Stimulated activated effector memory CD8-positive, alpha-beta T cell treated with anti-CD3 and anti-CD28 coated beads, Interleukin-12 subunit alpha, Interleukin-12 subunit beta, amount 100 ng/mL, for 72 hours (primary cell): Measurements from ENCODE around the gene UBE2Q2.
"Not testable (repeated sequence)": the region's sequence is repeated elsewhere in the genome, so short reads cannot be mapped to it uniquely, and the experiment has no call there.

Source experiments
- ATAC-seq: fragments of 150-1000 bp; cut with Tn5 transposase; 2 replicates; pipeline ENCODE4 v1.10.0; 2021
- DNase-seq, 2 donors: peaks; one replicate each; pipeline ENCODE4 v3.0.0; 2021 to 2022; ENCODE audit warnings: low spot score in 2 of 2
- H3K27ac Mint-ChIP-seq: one replicate; pipeline ENCODE4 v1.8.0; 2022; ENCODE audit warnings: mild to moderate bottlenecking, mixed read lengths
- H3K36me3 Mint-ChIP-seq: one replicate; pipeline ENCODE4 v1.8.0; 2022; ENCODE audit warnings: mild to moderate bottlenecking, mixed read lengths
- H3K4me1 Mint-ChIP-seq: one replicate; pipeline ENCODE4 v1.8.0; 2022; ENCODE audit warnings: mixed read lengths
- H3K4me3 Mint-ChIP-seq: one replicate; pipeline ENCODE4 v1.8.0; 2022; ENCODE audit warnings: mild to moderate bottlenecking, mixed read lengths
- H3K9me3 Mint-ChIP-seq: one replicate; pipeline ENCODE4 v1.8.0; 2022; ENCODE audit warnings: mixed read lengths

The UBE2Q2 gene

DNA sequence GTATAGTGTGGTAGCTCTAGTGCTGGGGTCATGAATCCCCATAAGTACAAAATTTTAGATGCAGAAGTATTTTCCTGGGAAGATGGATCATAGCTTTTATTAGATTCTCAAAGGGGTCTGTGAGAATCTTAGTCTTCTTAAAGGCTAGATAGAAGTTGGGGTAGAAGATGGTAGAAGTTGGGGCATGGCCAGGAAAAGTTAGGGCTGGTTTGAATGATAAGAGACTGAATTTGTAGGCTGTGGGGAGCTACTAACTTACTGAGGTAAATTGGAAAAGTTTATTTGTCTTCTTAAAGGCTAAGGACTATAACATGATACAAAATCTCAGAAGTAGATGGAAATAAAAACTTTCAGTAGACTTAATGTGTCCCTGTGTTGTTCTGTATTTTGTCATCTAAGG is 1.6 kb upstream of the UBE2Q2 start:
- H3K4me3 Mint-ChIP-seq = no peak overlapping the region
- ATAC-seq (no peak), DNase-seq (no peak)
- peaks cover 24% of the 10 kb centered on the region for H3K4me1 Mint-ChIP-seq
- H3K9me3 Mint-ChIP-seq = no peaks in the 10 kb centered on the region
- no peak overlapping the region for H3K27ac Mint-ChIP-seq
- H3K36me3 Mint-ChIP-seq = peaks cover 18% of the 10 kb centered on the region

DNA sequence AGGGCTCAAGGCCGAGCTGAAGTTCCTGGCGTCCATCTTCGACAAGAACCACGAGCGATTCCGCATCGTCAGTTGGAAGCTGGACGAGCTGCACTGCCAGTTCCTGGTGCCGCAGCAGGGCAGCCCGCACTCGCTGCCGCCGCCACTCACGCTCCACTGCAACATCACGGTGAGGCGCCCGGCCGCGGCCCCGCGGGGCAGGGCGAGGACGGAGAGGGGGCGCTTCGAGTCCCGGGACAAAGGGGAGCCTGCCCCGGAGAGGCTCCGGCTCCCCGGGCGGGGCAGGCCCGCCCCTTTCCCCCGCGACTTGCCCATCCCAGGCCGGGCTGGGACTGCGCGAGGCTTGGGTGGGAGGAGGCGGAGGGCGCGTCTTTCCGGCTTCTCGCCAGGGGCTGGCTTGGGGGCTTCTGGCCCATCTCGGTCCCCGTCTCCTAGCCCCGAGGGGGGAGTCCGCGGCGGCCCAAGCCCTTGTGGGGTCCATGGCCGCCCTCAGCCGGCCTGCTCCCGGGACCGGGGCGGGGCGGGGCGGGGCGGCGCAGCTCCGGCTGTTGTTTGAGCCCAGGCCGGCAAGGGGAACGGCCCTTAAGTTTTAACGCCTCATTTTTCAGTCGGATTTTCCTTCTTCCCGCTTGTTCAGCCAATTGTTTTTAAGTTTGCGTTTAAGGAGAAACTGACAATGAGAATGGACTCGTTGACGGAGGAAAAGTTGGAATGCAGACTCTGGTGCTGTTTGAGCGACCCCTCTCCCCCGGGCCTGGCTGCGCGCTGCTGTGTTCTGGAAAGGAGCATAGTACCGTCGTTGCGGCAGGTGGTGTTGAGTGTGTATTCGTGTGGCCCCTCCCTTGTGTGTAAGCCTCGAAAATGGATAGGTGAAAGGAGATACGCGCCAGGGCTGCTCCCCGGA is 683 bp downstream of the UBE2Q2 start:
- H3K9me3 Mint-ChIP-seq = no peaks in the 10 kb centered on the region
- peaks cover 23% of the 10 kb centered on the region for H3K36me3 Mint-ChIP-seq
- peak; percentile 72 for ATAC-seq
- DNase-seq = peak; percentile 42 to 83
- peak overlapping the region; percentile 91 for H3K4me3 Mint-ChIP-seq
- peak overlapping the region; percentile 90 for H3K27ac Mint-ChIP-seq
- peaks cover 31% of the 10 kb centered on the region for H3K4me1 Mint-ChIP-seq

DNA sequence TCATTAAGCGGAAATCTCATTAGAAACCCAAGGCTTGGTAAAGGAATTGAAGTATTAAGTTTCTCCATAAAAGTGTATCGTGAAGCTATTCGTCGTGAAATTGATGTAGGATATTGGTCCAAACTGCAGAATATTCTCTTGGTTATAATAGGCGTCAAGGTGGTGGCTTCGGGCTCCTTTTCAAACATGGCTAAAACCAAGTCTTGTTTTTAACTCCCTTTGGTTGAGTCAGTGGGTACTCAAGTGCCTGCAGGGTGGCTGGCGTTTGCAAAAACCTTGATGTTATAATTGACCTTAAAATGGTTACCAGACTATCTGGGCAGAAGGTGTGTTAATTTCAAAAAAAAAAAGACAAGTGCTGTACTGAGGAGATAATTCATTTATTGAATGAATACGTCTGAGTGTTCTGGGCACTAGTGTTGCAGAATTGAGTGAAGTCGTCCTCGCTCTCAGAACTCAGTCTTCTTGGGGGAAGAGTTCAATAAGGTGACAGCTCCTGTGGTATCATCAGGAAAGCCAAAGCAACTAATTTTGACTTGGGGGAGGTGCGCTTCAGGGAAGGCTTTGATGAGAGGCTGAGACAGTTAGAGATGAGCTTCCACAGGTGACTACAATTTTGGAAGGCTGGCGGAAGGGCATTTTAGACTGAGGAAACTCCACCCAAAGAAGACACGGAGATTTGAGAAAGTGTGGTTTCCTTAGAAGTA is 1.5 kb downstream of the UBE2Q2 start:
- peaks cover 23% of the 10 kb centered on the region for H3K36me3 Mint-ChIP-seq
- ATAC-seq (no peak), DNase-seq (no peak)
- peak overlapping the region; percentile 90 for H3K27ac Mint-ChIP-seq
- H3K4me3 Mint-ChIP-seq = peak overlapping the region; percentile 91
- H3K9me3 Mint-ChIP-seq = no peaks in the 10 kb centered on the region
- H3K4me1 Mint-ChIP-seq = peaks cover 31% of the 10 kb centered on the region

DNA sequence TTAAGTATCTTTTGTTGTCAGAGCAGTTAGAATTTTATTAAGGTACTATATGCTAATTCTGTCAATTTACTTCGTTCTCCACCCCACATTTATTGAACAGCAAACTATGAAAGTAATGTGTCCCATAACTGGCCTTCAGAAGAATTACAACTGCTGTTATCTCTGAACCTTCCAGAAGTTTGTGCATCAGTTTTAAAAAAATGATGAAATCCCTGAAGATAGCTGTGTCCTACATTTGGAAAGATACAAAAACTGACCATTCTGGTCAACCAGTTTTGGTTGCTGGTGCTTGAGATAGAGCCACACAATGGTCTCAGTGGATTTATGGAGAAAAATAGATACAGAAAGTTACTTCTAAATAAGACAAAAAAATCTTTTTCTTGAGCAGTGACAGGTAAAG is 5.9 kb downstream of the UBE2Q2 start:
- Mint-ChIP-seq H3K4me3 (no peak overlapping the region), H3K36me3 (peaks cover 21% of the 10 kb centered on the region), H3K9me3 (no peaks in the 10 kb centered on the region), H3K4me1 (peaks cover 46% of the 10 kb centered on the region), H3K27ac (no peak overlapping the region)
- ATAC-seq (no peak), DNase-seq (no peak)

DNA sequence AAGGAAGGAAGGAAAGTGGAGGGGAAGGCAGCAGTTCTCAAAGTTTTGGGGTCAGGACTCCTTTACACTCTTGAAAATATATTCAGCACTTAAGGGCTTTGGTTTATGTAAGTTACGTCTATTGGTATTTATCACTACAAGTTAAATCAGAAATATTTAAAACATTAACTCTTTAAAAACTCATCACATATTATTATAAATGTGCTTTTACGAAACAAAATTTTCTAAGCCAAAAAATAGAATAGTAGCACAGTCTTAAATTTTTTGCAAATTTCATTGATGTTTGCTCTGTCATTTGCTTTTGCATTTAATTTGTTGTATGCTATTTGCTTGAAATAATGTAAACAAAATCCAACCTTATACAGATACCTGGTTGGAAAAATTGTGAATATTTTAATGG is 7.5 kb downstream of the UBE2Q2 start:
- ATAC-seq (no peak), DNase-seq (no peak)
- no peak overlapping the region for H3K27ac Mint-ChIP-seq
- no peak overlapping the region for H3K4me3 Mint-ChIP-seq
- no peaks in the 10 kb centered on the region for H3K9me3 Mint-ChIP-seq
- peaks cover 31% of the 10 kb centered on the region for H3K4me1 Mint-ChIP-seq
- peaks cover 28% of the 10 kb centered on the region for H3K36me3 Mint-ChIP-seq

DNA sequence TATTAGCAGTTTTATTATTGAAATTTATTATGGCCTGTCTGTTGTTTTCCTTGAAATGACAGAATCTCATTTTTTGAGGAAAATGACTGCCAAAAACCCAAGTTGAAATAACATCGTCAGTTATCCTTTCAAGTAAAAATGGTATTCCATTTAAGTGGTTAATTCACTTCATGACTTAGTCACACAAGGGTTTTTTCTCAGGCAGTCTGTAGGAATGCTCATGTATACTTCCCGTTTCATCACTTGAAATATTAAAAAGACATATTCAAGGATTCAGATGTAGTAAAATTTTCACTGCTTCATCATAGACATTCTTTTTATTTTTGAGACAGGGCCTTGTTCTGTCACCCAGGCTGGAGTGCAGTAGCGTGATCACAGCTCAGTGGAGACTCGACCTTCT is 8.3 kb downstream of the UBE2Q2 start:
- H3K27ac Mint-ChIP-seq, H3K4me3 Mint-ChIP-seq, DNase-seq, ATAC-seq, H3K9me3 Mint-ChIP-seq: not testable (repeated sequence)
- H3K36me3 Mint-ChIP-seq = peaks cover 28% of the 10 kb centered on the region
- H3K4me1 Mint-ChIP-seq = peaks cover 28% of the 10 kb centered on the region

DNA sequence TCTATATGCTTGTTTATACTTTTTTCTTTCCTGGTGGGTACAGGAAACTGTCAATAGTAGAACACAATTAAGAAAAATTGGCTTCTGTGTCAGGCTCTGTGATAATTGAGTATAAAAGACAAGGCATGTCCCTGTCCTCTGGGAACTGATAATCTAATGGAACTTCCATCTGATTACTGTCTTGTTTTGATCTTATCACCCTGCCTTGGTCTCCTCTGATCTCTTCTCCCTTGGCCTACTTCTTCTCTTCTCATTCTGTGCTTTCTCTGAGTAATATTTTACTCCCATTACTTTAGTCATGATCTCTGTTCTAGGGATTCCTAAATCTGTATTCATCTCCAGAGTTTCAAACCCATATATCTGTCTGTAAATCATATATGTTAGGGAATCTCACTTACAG is 14.6 kb downstream of the UBE2Q2 start:
- Mint-ChIP-seq H3K36me3 (peaks cover 57% of the 10 kb centered on the region), H3K4me1 (peaks cover 21% of the 10 kb centered on the region), H3K9me3 (no peaks in the 10 kb centered on the region), H3K4me3 (no peak overlapping the region), H3K27ac (no peak overlapping the region)
- DNase-seq (no peak), ATAC-seq (no peak)

DNA sequence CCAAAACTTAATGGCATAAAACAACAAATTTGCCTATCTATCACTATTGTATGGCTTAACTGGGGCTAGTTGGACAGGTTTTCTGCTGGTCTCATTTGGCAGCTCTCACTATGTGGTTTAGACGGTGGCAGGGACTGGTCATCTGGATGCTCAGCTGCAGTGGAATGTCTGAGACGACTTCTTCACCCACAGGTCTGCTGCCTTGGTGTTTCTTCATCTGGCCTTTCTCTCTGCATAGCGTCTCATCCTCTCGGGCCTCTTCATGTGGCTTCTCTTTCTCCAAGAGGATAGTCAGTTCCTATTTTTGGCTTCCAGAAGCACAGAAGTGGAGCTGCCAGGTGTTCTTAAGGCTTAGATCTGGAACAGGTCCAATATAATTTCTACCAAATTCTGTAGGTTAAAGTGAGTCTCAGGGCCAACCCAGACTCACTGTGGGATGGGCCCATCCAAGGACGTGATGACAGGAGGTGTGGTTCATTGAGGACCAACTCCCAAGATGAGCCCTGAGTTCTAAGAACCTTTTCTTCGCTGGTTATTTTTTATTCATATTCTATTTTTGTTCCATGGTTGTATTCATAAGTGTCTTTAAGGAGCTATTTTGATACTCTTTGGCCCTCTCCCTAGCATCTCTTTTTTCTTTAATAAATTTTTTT is 18.6 kb downstream of the UBE2Q2 start:
- no peak overlapping the region for H3K4me3 Mint-ChIP-seq
- H3K4me1 Mint-ChIP-seq = peaks cover 34% of the 10 kb centered on the region
- DNase-seq (no peak), ATAC-seq (no peak)
- no peaks in the 10 kb centered on the region for H3K9me3 Mint-ChIP-seq
- H3K27ac Mint-ChIP-seq = no peak overlapping the region
- H3K36me3 Mint-ChIP-seq = peaks cover 47% of the 10 kb centered on the region

DNA sequence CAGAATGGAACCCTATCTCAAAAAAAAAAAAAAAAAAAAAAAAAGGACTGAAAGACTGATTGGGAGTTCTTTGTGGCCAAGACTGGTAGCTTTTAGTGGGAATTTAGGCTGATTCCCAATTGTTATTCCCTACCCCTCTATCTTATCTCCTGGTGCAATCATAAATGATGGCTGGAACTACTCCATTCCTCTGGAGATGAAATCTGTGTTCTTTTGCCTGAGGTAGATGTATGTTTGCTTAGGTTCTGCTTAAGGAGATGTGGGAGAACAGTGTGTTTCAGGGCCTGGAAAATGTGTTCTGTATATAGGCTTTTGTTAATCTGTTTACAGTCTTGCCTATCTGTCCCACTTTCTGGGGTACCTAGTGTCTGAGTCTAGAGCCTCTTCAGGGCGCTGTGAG is 19.5 kb downstream of the UBE2Q2 start:
- ATAC-seq (no peak), DNase-seq (no peak)
- Mint-ChIP-seq H3K4me1 (peaks cover 40% of the 10 kb centered on the region), H3K27ac (no peak overlapping the region), H3K36me3 (peaks cover 42% of the 10 kb centered on the region), H3K9me3 (no peaks in the 10 kb centered on the region), H3K4me3 (no peak overlapping the region)

DNA sequence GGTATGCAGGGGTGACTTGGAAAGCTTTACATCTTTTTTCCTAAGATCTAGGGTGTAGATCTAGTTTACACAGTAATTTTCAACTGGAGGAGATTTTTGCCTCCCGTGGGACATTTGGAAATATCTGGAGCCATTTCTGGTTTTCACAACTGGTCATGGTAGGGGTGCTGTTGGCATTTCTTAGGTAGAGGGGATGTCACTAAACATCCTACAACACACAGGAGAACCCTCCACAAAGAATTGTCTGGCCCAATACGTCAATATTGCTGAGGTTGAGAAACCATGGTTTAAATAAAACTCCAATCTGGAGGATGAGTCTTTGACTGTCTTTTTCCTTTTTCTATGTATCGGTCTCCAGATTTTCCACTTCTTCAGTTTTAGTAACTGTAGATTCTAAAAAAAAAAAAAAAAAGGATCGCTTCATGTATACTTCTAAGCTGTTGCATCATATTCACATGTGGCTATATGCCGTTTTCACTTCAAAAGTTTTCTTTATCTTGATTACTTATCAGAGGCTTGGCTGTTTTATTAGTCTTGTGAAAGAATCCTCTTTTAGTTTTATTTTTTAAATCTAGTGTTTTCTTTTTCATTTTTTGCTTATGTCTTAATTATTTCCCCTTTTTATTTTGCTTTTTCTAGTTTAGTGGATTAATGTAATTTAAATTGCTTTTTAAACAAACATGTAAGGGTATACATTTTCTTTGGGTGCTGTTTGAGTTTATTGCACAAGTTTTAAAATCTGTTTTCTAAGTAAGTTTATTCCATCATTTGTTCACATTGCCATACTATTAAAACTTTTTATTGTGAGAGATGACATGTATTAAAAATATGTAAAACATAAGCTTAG is 21.2 kb downstream of the UBE2Q2 start:
- H3K4me1 Mint-ChIP-seq = peaks cover 27% of the 10 kb centered on the region
- peaks cover 47% of the 10 kb centered on the region for H3K36me3 Mint-ChIP-seq
- no peak overlapping the region for H3K4me3 Mint-ChIP-seq
- H3K9me3 Mint-ChIP-seq = no peaks in the 10 kb centered on the region
- DNase-seq = no peak
- peak overlapping the region; percentile 20 for H3K27ac Mint-ChIP-seq
- ATAC-seq = no peak

DNA sequence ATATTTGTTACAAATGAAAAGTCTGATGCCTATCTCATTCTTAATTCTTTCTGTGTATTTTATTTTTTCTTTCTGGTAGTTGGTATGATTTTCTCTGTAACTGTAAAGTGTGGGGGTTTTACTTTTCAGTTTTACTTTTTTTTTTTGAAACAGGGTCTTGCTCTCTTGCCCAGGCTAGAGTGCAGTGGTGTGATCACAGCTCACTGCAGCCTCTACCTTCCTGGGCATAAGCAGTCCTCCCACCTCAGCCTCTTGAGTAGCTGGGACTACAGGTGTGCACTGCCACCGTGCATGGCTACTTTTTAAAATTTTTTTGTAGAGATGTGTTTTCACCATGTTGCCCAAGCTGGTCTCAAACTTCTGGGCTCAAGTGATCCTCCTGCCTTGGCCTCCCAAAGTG is 22.8 kb downstream of the UBE2Q2 start:
- peaks cover 45% of the 10 kb centered on the region for H3K36me3 Mint-ChIP-seq
- not testable (repeated sequence) for ATAC-seq

DNA sequence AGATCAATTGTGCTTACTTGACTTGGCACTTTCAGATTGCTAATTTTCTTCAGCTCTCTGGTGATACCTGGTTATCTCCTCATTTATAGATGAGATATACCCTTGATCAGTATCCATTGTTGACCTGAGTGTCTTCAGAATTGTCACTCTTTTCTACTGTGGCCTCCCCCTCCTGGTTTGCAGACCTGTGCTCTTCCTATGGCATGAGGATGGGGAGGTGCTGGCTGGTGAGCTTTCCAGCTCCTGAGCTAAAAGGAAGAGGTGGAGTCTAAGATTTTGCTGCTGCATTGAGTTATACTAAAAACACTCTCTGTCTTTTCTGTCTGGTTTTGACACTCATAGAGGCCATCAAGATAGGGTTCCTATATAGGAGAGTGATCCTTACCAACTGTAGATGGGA is 23.7 kb downstream of the UBE2Q2 start:
- ATAC-seq (no peak), DNase-seq (no peak)
- Mint-ChIP-seq H3K4me1 (peaks cover 31% of the 10 kb centered on the region), H3K27ac (peak overlapping the region; percentile 50), H3K4me3 (no peak overlapping the region), H3K9me3 (no peaks in the 10 kb centered on the region), H3K36me3 (peaks cover 46% of the 10 kb centered on the region)

More for the DNA sequence above, 22.8 kb downstream of the UBE2Q2 start:
- not testable (repeated sequence) for DNase-seq, H3K9me3 Mint-ChIP-seq, H3K4me3 Mint-ChIP-seq, H3K27ac Mint-ChIP-seq
- H3K4me1 Mint-ChIP-seq = peaks cover 27% of the 10 kb centered on the region

DNA sequence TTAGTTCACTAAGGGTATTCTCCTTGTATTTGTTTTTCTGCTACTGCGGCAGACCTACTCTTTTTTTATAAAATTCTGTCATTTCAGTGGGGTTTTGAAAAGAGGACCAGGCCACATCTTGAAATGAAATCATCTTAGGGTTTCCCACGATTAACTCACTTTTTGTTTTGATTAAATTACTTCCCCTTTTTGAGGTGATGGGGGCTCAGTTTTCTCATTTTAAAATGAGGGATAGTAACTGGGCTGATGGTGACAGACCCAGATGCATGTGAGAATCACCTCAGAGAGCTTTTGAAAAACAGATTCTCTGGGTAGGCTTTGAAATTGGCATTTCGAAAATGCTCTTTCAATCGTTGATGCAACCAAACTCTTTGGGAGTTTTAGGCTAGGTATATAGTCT is 24.2 kb downstream of the UBE2Q2 start:
- H3K27ac Mint-ChIP-seq = peak overlapping the region; percentile 50
- H3K4me1 Mint-ChIP-seq = peaks cover 33% of the 10 kb centered on the region
- ATAC-seq (no peak), DNase-seq (no peak)
- peaks cover 43% of the 10 kb centered on the region for H3K36me3 Mint-ChIP-seq
- no peaks in the 10 kb centered on the region for H3K9me3 Mint-ChIP-seq
- H3K4me3 Mint-ChIP-seq = no peak overlapping the region

DNA sequence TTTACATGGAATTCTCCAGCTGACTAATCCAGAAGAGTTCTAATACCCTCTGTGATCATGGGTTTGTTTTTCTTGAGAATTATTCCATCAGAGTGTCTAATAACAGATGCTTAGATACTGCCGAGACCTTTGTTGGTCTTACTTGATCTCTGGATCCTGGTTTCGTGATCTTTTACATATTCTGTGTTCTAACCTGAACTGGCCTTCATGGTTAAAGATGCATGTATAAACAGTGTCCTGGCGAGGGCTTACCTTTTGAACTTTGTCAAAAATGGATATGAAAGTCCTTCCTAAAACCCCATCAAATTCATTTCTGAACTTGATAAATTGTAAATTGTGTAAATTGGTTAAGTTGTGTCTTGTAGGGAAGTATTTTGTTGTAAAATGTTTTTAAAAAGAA is 24.8 kb downstream of the UBE2Q2 start:
- H3K36me3 Mint-ChIP-seq = peaks cover 42% of the 10 kb centered on the region
- H3K4me1 Mint-ChIP-seq = peaks cover 33% of the 10 kb centered on the region
- ATAC-seq (no peak), DNase-seq (no peak)
- peak overlapping the region; percentile 33 for H3K27ac Mint-ChIP-seq
- no peak overlapping the region for H3K4me3 Mint-ChIP-seq
- H3K9me3 Mint-ChIP-seq = no peaks in the 10 kb centered on the region

DNA sequence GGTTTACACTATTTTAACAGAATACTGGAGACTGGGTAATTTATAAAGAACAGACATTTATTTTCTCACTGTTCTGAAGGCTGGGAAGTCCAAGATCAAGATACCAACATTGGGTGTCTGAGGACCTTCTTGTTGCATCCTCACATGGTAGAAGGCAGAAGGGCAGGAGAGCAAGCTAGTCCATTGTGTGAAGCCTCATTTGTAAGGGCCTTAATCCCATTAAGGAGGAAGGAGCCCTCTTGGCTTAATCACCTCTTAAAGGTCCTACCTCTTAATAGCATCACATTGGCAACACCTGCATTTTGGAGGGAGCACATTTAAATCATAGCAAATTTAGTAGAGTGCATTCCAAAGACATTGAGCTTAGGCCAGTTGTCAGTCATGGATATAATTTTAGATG is 26.2 kb downstream of the UBE2Q2 start:
- Mint-ChIP-seq H3K9me3 (no peaks in the 10 kb centered on the region), H3K4me1 (peaks cover 39% of the 10 kb centered on the region), H3K27ac (no peak overlapping the region), H3K36me3 (peaks cover 48% of the 10 kb centered on the region), H3K4me3 (no peak overlapping the region)
- DNase-seq (no peak), ATAC-seq (no peak)
